H1 (cell line): ENCODE results near the gene OSMR. TPM values are rescaled to one million over a fixed set of nuclear protein-coding genes. Genes with fewer than 3 reads are reported as not detected.

Source experiments
- CTCF ChIA-PET: fragments of 300-600 bp; sonication (Branson Sonifier 250); formaldehyde crosslinking; loops from one replicate; lab custom pipeline; 2021; ENCODE audit not compliant: partially characterized antibody; lab: Charles Lee
- POLR2A ChIA-PET: fragments of 300-600 bp; sonication (Branson Sonifier 250); formaldehyde crosslinking; loops from one replicate; lab custom pipeline; 2021; ENCODE audit warnings: inconsistent platforms; ENCODE audit not compliant: partially characterized antibody; lab: Charles Lee
- DNase-seq, 2 experiments: peaks; one replicate each; pipeline versions ENCODE4 v3.0.0 to v3.0.0-alpha.2; 2010 to 2022; ENCODE audit warnings: low spot score in 2 of 2, low read depth in 1 of 2, mixed read lengths in 1 of 2
- FAIRE-seq: peaks from 2 replicates; lab custom pipeline; 2011; peaks lifted over from hg19 to GRCh38; lab: Jason Lieb, UNC
- H2AFZ ChIP-seq: 2 replicates; pipeline ENCODE4 v1.8.1; 2012; ENCODE audit warnings: low read length, inconsistent platforms
- H2AK5ac ChIP-seq: 2 replicates; pipeline ENCODE4 v1.6.1; 2013; ENCODE audit warnings: low read depth, low read length
- H2BK120ac ChIP-seq: replicated peaks from 2 replicates; pipeline ENCODE3; 2013; ENCODE audit warnings: low read depth, low read length, inconsistent platforms
- H2BK12ac ChIP-seq: 2 replicates; pipeline ENCODE4 v1.6.1; 2013; ENCODE audit warnings: low read depth, low read length
- H2BK15ac ChIP-seq: 2 replicates; pipeline ENCODE4 v1.6.1; 2013; ENCODE audit warnings: low read length
- H2BK20ac ChIP-seq: 2 replicates; pipeline ENCODE4 v1.6.1; 2013; ENCODE audit warnings: low read length
- H2BK5ac ChIP-seq: 2 replicates; pipeline ENCODE4 v1.6.1; 2013; ENCODE audit warnings: low read depth, low read length
- H3K14ac ChIP-seq: 2 replicates; pipeline ENCODE4 v1.6.1; 2013; ENCODE audit warnings: inconsistent platforms; ENCODE audit not compliant: insufficient read length
- H3K18ac ChIP-seq: 2 replicates; pipeline ENCODE4 v1.6.1; 2013; ENCODE audit warnings: low read length; ENCODE audit errors: extremely low read depth
- H3K23ac ChIP-seq: 2 replicates; pipeline ENCODE4 v1.6.1; 2013; ENCODE audit warnings: inconsistent platforms; ENCODE audit not compliant: insufficient read length
- H3K23me2 ChIP-seq: 2 replicates; pipeline ENCODE4 v1.6.1; 2013; ENCODE audit warnings: low read depth, low read length
- H3K27ac ChIP-seq: 2 replicates; pipeline ENCODE4 v1.6.1; 2011; ENCODE audit warnings: low read depth, low read length, inconsistent platforms
- H3K27me3 ChIP-seq, 4 experiments: replicated peaks in 1 of 4; 1 replicate in 1 of 4; 2 replicates in 3 of 4; pipeline versions ENCODE4 v1.6.1 to v1.8.1; 2011 to 2013; ENCODE audit warnings: low read length in 3 of 4, mild to moderate bottlenecking in 3 of 4, inconsistent platforms in 2 of 4, mixed read lengths in 2 of 4, moderate library complexity in 1 of 4; ENCODE audit not compliant: control insufficient read depth in 3 of 4, insufficient read depth in 3 of 4; ENCODE audit errors: extremely low read depth in 1 of 4
- H3K36me3 ChIP-seq, 4 experiments: 2 replicates each; pipeline versions ENCODE4 v1.6.1 to v1.8.1; 2011 to 2013; ENCODE audit warnings: mild to moderate bottlenecking in 4 of 4, low read length in 3 of 4, moderate library complexity in 2 of 4, control low read depth in 1 of 4, inconsistent platforms in 1 of 4; ENCODE audit not compliant: insufficient read depth in 4 of 4, control insufficient read depth in 2 of 4
- H3K4ac ChIP-seq: replicated peaks from 2 replicates; pipeline ENCODE3; 2013; ENCODE audit warnings: low read length, low read depth, mixed read lengths, inconsistent platforms; ENCODE audit not compliant: insufficient read length
- H3K4me1 ChIP-seq, 4 experiments: replicated peaks in 1 of 4; 1 replicate in 1 of 4; 2 replicates in 3 of 4; pipeline versions ENCODE4 v1.6.1 to v1.8.1; 2011 to 2013; ENCODE audit warnings: low read length in 3 of 4, inconsistent platforms in 2 of 4, mixed read lengths in 1 of 4; ENCODE audit not compliant: insufficient read depth in 4 of 4, control insufficient read depth in 3 of 4
- H3K4me2 ChIP-seq, 2 experiments: 2 replicates each; pipeline versions ENCODE4 v1.6.1 to v1.8.1; 2011 to 2013; ENCODE audit warnings: low read depth in 2 of 2, low read length in 2 of 2, control low read depth in 1 of 2, inconsistent platforms in 1 of 2, mild to moderate bottlenecking in 1 of 2; ENCODE audit not compliant: insufficient read depth in 1 of 2
- H3K4me3 ChIP-seq, 4 experiments: fragments of 200-600, 300-600 bp in 1 of 4; sonication (generic), shearing (Covaris generic), sonication (Bioruptor Twin) in 1 of 4; 2 replicates each; pipeline versions ENCODE4 v1.5.1 to v1.8.1; 2011 to 2016; ENCODE audit warnings: low read length in 4 of 4, low read depth in 3 of 4, control low read depth in 2 of 4, inconsistent platforms in 2 of 4, mild to moderate bottlenecking in 2 of 4, mixed read lengths in 1 of 4, moderate library complexity in 1 of 4; ENCODE audit not compliant: insufficient read depth in 2 of 4; ENCODE audit errors: extremely low read depth in 1 of 4
- H3K56ac ChIP-seq: replicated peaks from 2 replicates; pipeline ENCODE3; 2013; ENCODE audit warnings: low read depth, mild to moderate bottlenecking, mixed read lengths, low read length, inconsistent platforms; ENCODE audit not compliant: insufficient read length
- H3K79me1 ChIP-seq: 2 replicates; pipeline ENCODE4 v1.6.1; 2013; ENCODE audit warnings: low read depth, low read length, control low read depth
- H3K79me2 ChIP-seq, 2 experiments: 2 replicates each; pipeline versions ENCODE4 v1.6.1 to v1.8.1; 2012 to 2013; ENCODE audit warnings: low read length in 2 of 2, mild to moderate bottlenecking in 2 of 2, inconsistent platforms in 1 of 2; ENCODE audit not compliant: insufficient read depth in 2 of 2, control insufficient read depth in 1 of 2
- H3K9ac ChIP-seq, 4 experiments: replicated peaks in 1 of 4; 1 replicate in 1 of 4; 2 replicates in 3 of 4; pipeline versions ENCODE4 v1.6.1 to v1.8.1; 2011 to 2013; ENCODE audit warnings: low read depth in 3 of 4, low read length in 3 of 4, control low read depth in 2 of 4, mild to moderate bottlenecking in 2 of 4, moderate library complexity in 2 of 4, inconsistent platforms in 1 of 4; ENCODE audit errors: extremely low read depth in 1 of 4
- H3K9me3 ChIP-seq, 2 experiments: 2 replicates each; pipeline versions ENCODE4 v1.6.1 to v1.8.1; 2012 to 2013; ENCODE audit warnings: mild to moderate bottlenecking in 2 of 2, moderate library complexity in 2 of 2, control low read depth in 1 of 2, inconsistent platforms in 1 of 2, low read depth in 1 of 2, low read length in 1 of 2, mixed read lengths in 1 of 2; ENCODE audit not compliant: insufficient read depth in 2 of 2
- H4K20me1 ChIP-seq, 2 experiments: replicated peaks in 1 of 2; 2 replicates each; pipeline versions ENCODE3 to v1.8.1; 2011 to 2013; ENCODE audit warnings: inconsistent platforms in 2 of 2, low read length in 2 of 2, mild to moderate bottlenecking in 1 of 2; ENCODE audit not compliant: insufficient read depth in 2 of 2, control insufficient read depth in 1 of 2
- H4K5ac ChIP-seq: 2 replicates; pipeline ENCODE4 v1.6.1; 2013; ENCODE audit warnings: low read length, low read depth, mixed read lengths, inconsistent platforms; ENCODE audit not compliant: insufficient read length
- H4K8ac ChIP-seq: 2 replicates; pipeline ENCODE4 v1.8.0; 2013; ENCODE audit warnings: mild to moderate bottlenecking, moderate library complexity, low read length, inconsistent platforms; ENCODE audit not compliant: insufficient read depth; ENCODE audit errors: extremely low read depth
- H4K91ac ChIP-seq: replicated peaks from 2 replicates; pipeline ENCODE3; 2013; ENCODE audit warnings: low read length, mixed read lengths, inconsistent platforms; ENCODE audit not compliant: insufficient read length
- CBX5 ChIP-seq: fragments of 300-800, 300-1000 bp; sonication (generic); IDR thresholded peaks from 2 replicates; pipeline ENCODE4 v1.7.1; 2016; ENCODE audit warnings: antibody characterized with exemption, low read length, low read depth
- CHD1 ChIP-seq: IDR thresholded peaks from 2 replicates; pipeline ENCODE4 v1.6.1; 2012; ENCODE audit warnings: low read depth, low read length, improper control_type of control experiment
- CREB1 ChIP-seq: IDR thresholded peaks from 2 replicates; pipeline ENCODE4 v1.6.1; 2012; ENCODE audit warnings: inconsistent platforms
- CTBP2 ChIP-seq: IDR thresholded peaks from 2 replicates; pipeline ENCODE4 v1.7.0; 2011; ENCODE audit warnings: borderline replicate concordance, mild to moderate bottlenecking, moderate library complexity, mixed read lengths, low read length; ENCODE audit not compliant: insufficient read depth, insufficient read length
- EP300 ChIP-seq, 2 experiments: IDR thresholded peaks; 1 replicate in 1 of 2; 2 replicates in 1 of 2; pipeline ENCODE4 v1.6.1; 2011 to 2012; ENCODE audit warnings: low read depth in 2 of 2, low read length in 2 of 2, mild to moderate bottlenecking in 2 of 2, borderline replicate concordance in 1 of 2, inconsistent platforms in 1 of 2, moderate library complexity in 1 of 2
- JUND ChIP-seq: IDR thresholded peaks from 2 replicates; pipeline ENCODE4 v1.6.1; 2011; ENCODE audit warnings: mild to moderate bottlenecking, improper control_type of control experiment, low read length
- MAFK ChIP-seq: IDR thresholded peaks from 2 replicates; pipeline ENCODE4 v1.6.1; 2012; ENCODE audit warnings: low read depth, mild to moderate bottlenecking, improper control_type of control experiment, low read length
- NANOG ChIP-seq: IDR thresholded peaks from 2 replicates; pipeline ENCODE4 v1.6.1; 2011; ENCODE audit warnings: low read length, low read depth, mild to moderate bottlenecking, inconsistent platforms; ENCODE audit not compliant: insufficient read depth, poor library complexity, severe bottlenecking
- NRF1 ChIP-seq: IDR thresholded peaks from 2 replicates; pipeline ENCODE4 v1.6.1; 2011; ENCODE audit warnings: mild to moderate bottlenecking, low read depth, low read length, improper control_type of control experiment
- PHF8 ChIP-seq: fragments of 200-600 bp; sonication (generic); conservative IDR thresholded peaks from 2 replicates; pipeline ENCODE4 v1.7.1; 2012; ENCODE audit warnings: low read depth, mild to moderate bottlenecking, inconsistent platforms, low read length, moderate library complexity
- POLR2A ChIP-seq, 2 experiments: IDR thresholded peaks; 1 replicate in 1 of 2; 2 replicates in 1 of 2; pipeline ENCODE4 v1.6.1; 2011; ENCODE audit warnings: low read depth in 2 of 2, low read length in 2 of 2, mild to moderate bottlenecking in 2 of 2; ENCODE audit errors: control extremely low read depth in 1 of 2
- SIRT6 ChIP-seq: IDR thresholded peaks from one replicate; pipeline ENCODE4 v1.7.1; 2012; ENCODE audit warnings: low read length, inconsistent platforms
- SP2 ChIP-seq: IDR thresholded peaks from 2 replicates; pipeline ENCODE4 v1.6.1; 2012; ENCODE audit warnings: mild to moderate bottlenecking, low read length, inconsistent platforms
- TAF1 ChIP-seq: IDR thresholded peaks from 2 replicates; pipeline ENCODE4 v1.6.1; 2011; ENCODE audit warnings: mild to moderate bottlenecking, low read depth, low read length
- TAF7 ChIP-seq: optimal IDR thresholded peaks from 2 replicates; pipeline ENCODE3; 2011; ENCODE audit warnings: low read depth, mild to moderate bottlenecking, inconsistent platforms, low read length, moderate library complexity, borderline replicate concordance
- YY1 ChIP-seq: IDR thresholded peaks from 2 replicates; pipeline ENCODE4 v1.6.1; 2011; ENCODE audit warnings: low read depth, mild to moderate bottlenecking, low read length
- WGBS, 2 experiments: shearing (Covaris generic) in 1 of 2; methylation state at CpG; one replicate each; pipeline versions ENCODE4 v1.1.6 to v1.1.7; 2013 to 2015; ENCODE audit warnings: low lambda C conversion rate in 2 of 2, mixed read lengths in 2 of 2, inconsistent platforms in 1 of 2, low coverage in 1 of 2, missing lambda C conversion rate in 1 of 2; ENCODE audit not compliant: insufficient replicate concordance in 2 of 2, insufficient coverage in 1 of 2, insufficient read length in 1 of 2; ENCODE audit errors: extremely low coverage in 1 of 2, missing lambda C conversion rate in 1 of 2; 5-methylcytosine and 5-hydroxymethylcytosine counted together
- polyA plus RNA-seq, 7 experiments: library from polyadenylated mRNA; depleted of rRNA in 3 of 7; stranded (reverse) in 5 of 7; unstranded in 2 of 7; fragments of >200 nt in 5 of 7; fragments of 200-250 nt in 2 of 7; gene quantifications; 1 replicate in 5 of 7; 2 replicates in 1 of 7; 4 replicates in 1 of 7; pipeline versions ENCODE4 v1.2.1 to v1.2.3, GENCODE V29; 2011 to 2013; ENCODE audit warnings: missing spikeins in 2 of 7, mixed read lengths in 2 of 7
- total RNA-seq: library from RNA; stranded (reverse); fragmentation: NEBNext Ultra II Directional; extraction: Animal tissue kit (Norgen Biotek cat#: 25700); gene quantifications from 2 replicates; pipeline ENCODE4 v1.2.1, GENCODE V29; 2021

OSMR gene
- total and polyA plus RNA-seq, 2 of the 8 experiments (the other 6 are each of a cell fraction or from before 2014, with no cell fraction given): 2.3 to 2.6 TPM

- Histone ChIP-seq H3K56ac (no peak overlapping the region), H3K18ac (no peak overlapping the region), H2AFZ (no peak overlapping the region), H3K27me3 (no peaks in the 10 kb centered on the region), H3K9ac (no peak overlapping the region), H3K23ac (no peak overlapping the region), H2BK20ac (no peak overlapping the region), H4K5ac (no peak overlapping the region), H2BK15ac (no peak overlapping the region), H3K23me2 (no peaks in the 10 kb centered on the region; the same call in 1 of the 2 replicates), H3K14ac (no peak overlapping the region), H4K20me1 (no peaks in the 10 kb centered on the region), H4K91ac (no peak overlapping the region), H3K79me1 (no peaks in the 10 kb centered on the region), H2BK5ac (no peak overlapping the region), H3K36me3 (no peaks in the 10 kb centered on the region), H3K4me1 (peaks cover 0 to 2% (median 0%) of the 10 kb centered on the region in 4 experiments; a peak in 1 of 7 replicates), H3K79me2 (no peaks in the 10 kb centered on the region), H3K9me3 (no peaks in the 10 kb centered on the region), H3K4me2 (no peak overlapping the region), H3K4ac (no peak overlapping the region), H2BK12ac (no peak overlapping the region), H2BK120ac (no peak overlapping the region), H2AK5ac (no peak overlapping the region), H3K4me3 (no peak overlapping the region), H3K27ac (no peak overlapping the region), H4K8ac (no peak overlapping the region)
- CTCF ChIA-PET: interaction anchor here (0.6 to 1.9 kb wide), 17 partner anchors 12 to 974 kb away, joined by 3 to 7 read pairs (median 3); no protein-coding TSS in a partner anchor
- WGBS, 2 experiments: 91% methylated on average over 2 of the region's 2 CpGs; no CpG with 5 or more reads in 1 of the 2 experiments
- POLR2A ChIA-PET: interaction anchor here (0.7 kb wide), 1 partner anchor 52 kb away, joined by 3 read pairs; no protein-coding TSS in a partner anchor
- DNase-seq: no peak
- FAIRE-seq: no peak
- TF ChIP-seq SP2 (no peak), SIRT6 (no peak), TAF1 (no peak), YY1 (no peak), CBX5 (no peak), CHD1 (no peak), TAF7 (no peak), PHF8 (no peak), EP300 (IDR thresholded peaks at IDR 0.05; ENCODE audit: borderline replicate concordance in 1 of 2, low read depth in 2 of 2, low read length in 2 of 2) (no peak), CTBP2 (no peak), POLR2A (IDR thresholded peaks at IDR 0.05; ENCODE audit: control extremely low read depth in 1 of 2, low read depth in 2 of 2, low read length in 2 of 2) (no peak), NRF1 (no peak), CREB1 (no peak), NANOG (no peak), MAFK (no peak), JUND (no peak)
Observed at GRCh38 chr5:38814879-38815278, 30.9 kb upstream of the OSMR start.
